ENCODE results near the gene DIS3. TPM values are rescaled to one million over a fixed set of nuclear protein-coding genes. Genes with fewer than 3 reads are reported as not detected.
"Not testable (repeated sequence)": the region's sequence is repeated elsewhere in the genome, so short reads cannot be mapped to it uniquely, and the experiment has no call there.

Gene DIS3
- total and polyA plus RNA-seq, 10 of the 15 experiments (the other 5 are each of a cell fraction or from before 2014, with no cell fraction given) = 10.8 to 65.3 (median 39.2) TPM

DNA sequence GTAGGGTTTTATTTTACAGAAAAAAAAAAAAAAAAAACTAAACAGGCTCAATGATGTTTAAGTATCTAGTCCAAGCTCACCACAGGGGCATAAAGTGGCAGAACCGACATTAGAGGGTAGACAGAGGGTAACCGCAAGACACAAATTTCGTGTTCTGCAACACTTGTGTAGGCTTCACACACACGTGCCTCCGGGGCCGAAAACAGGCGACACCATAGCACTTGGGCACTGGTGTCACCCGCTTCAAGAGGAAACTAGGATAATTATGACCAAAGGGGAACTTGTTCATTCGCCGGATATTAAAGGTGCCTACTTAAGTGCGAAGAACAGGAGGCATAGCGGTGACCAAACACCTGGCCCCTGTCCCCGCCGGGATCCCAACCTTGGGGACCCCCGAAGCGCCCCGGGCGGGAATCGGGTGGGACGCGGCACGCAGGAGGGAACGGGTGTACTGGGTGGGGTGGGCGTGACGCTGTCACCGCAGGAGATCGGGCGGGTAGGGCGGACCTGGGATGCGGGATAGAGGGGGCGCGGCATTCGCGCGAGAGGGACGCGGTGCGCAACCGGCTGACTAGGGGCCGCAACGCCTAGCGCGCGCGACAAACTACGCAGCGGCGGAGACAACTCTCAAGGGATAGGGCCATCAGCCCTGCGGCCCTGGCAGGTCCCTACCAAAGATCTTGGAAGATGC is 54.8 kb downstream of the DIS3 start (continued):
- TF ChIP-seq, protein P1, sequence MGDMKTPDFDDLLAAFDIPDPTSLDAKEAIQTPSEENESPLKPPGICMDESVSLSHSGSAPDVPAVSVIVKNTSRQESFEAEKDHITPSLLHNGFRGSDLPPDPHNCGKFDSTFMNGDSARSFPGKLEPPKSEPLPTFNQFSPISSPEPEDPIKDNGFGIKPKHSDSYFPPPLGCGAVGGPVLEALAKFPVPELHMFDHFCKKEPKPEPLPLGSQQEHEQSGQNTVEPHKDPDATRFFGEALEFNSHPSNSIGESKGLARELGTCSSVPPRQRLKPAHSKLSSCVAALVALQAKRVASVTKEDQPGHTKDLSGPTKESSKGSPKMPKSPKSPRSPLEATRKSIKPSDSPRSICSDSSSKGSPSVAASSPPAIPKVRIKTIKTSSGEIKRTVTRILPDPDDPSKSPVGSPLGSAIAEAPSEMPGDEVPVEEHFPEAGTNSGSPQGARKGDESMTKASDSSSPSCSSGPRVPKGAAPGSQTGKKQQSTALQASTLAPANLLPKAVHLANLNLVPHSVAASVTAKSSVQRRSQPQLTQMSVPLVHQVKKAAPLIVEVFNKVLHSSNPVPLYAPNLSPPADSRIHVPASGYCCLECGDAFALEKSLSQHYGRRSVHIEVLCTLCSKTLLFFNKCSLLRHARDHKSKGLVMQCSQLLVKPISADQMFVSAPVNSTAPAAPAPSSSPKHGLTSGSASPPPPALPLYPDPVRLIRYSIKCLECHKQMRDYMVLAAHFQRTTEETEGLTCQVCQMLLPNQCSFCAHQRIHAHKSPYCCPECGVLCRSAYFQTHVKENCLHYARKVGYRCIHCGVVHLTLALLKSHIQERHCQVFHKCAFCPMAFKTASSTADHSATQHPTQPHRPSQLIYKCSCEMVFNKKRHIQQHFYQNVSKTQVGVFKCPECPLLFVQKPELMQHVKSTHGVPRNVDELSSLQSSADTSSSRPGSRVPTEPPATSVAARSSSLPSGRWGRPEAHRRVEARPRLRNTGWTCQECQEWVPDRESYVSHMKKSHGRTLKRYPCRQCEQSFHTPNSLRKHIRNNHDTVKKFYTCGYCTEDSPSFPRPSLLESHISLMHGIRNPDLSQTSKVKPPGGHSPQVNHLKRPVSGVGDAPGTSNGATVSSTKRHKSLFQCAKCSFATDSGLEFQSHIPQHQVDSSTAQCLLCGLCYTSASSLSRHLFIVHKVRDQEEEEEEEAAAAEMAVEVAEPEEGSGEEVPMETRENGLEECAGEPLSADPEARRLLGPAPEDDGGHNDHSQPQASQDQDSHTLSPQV (IDR thresholded peaks at IDR 0.05) = no peak
- TF ChIP-seq TCF3 (IDR thresholded peaks at IDR 0.05; ENCODE audit: borderline replicate concordance, insufficient read depth, low read depth, low read length) (no peak), GATAD2B (conservative IDR thresholded peaks at IDR 0.05; ENCODE audit: low read depth) (no peak), DPF2 (IDR thresholded peaks at IDR 0.05) (no peak; the same call in 1 of the 2 replicates), ASH2L (IDR thresholded peaks at IDR 0.05; ENCODE audit: borderline replicate concordance, low read depth) (no peak), TARDBP (IDR thresholded peaks at IDR 0.05; ENCODE audit: borderline replicate concordance) (no peak), SREBF1 (IDR thresholded peaks at IDR 0.05; ENCODE audit: low read length) (no peak)

DNA sequence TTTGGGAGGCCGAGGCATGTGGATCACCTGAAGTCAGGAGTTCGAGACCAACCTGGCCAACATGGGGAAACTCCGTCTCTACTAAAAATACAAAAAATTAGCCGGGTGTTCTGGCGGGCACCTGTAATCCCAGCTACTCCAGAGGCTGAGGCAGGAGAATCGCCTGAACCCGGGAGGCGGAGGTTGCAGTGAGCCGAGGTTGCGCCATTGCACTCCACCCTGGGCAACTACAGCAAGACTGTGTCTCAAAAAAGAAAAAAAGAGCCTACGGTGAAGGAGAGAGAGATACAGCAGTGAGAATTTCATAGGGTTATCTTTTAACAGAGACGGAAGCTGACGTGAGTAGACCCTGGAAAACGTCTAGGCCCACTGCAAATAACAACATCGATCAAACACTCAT is 55.5 kb downstream of the DIS3 start:
- intact Hi-C loops (cut with micrococcal nuclease; ENCODE audit: unreplicated experiment) = loop anchor here (2.0 kb wide), 1 partner anchor 55 kb away; the partner anchor contains the start of gene DIS3
- peak overlapping the region; percentile 80 for H3K4me2 ChIP-seq (ENCODE audit: control insufficient read depth, insufficient read depth)
- H3K36me3 ChIP-seq (ENCODE audit: control insufficient read depth in 2 of 2, insufficient read depth in 2 of 2, low read length in 1 of 2); ATAC-seq; in situ Hi-C loops (cut with MboI); H4K20me1 ChIP-seq (ENCODE audit: control insufficient read depth, insufficient read depth); FAIRE-seq; SMC1A ChIA-PET (ENCODE audit: uncharacterized antibody, unreplicated experiment); H2AFZ ChIP-seq (ENCODE audit: control insufficient read depth, low read depth, low read length); H3K27me3 ChIP-seq (replicated peaks in 1 of 2; ENCODE audit: control insufficient read depth in 2 of 2, insufficient read depth in 2 of 2, low read length in 1 of 2); BruUV-seq (replicated peaks); DNase-seq (ENCODE audit: low read depth, low spot score); CTCF ChIA-PET; RAD21 ChIA-PET (ENCODE audit: unreplicated experiment); H3K9me3 ChIP-seq (replicated peaks; ENCODE audit: control insufficient read depth, insufficient read depth, low read length): not testable (repeated sequence)
- POLR2A ChIA-PET = interaction anchor here (0.6 to 1.1 kb wide), 4 partner anchors 8 to 452 kb away, joined by 3 to 6 read pairs (median 4); no protein-coding TSS in a partner anchor
- peaks cover 12% of the 10 kb centered on the region for H3K4me1 ChIP-seq (ENCODE audit: control insufficient read depth, insufficient read depth, low read length)
- peak overlapping the region; percentile 90 for H3K4me3 ChIP-seq
- H3K27ac ChIP-seq (ENCODE audit: control insufficient read depth, insufficient read depth) = peak overlapping the region; percentile 89
- WGBS (ENCODE audit: insufficient coverage, insufficient replicate concordance, low lambda C conversion rate, missing lambda C conversion rate) = 66% methylated on average over 13 of the region's 15 CpGs
- peaks cover 87% of the 10 kb centered on the region for H3K79me2 ChIP-seq (ENCODE audit: control insufficient read depth, insufficient read depth, low read length)
- peak overlapping the region; percentile 92 for H3K9ac ChIP-seq (ENCODE audit: control insufficient read depth, insufficient read depth, low read length)
